Measurements from ENCODE around the gene ECE1.

ECE1 gene

GRCh38 chr1:21289700-21290545 lies at the start of gene ECE1:
Gene ECE1 (minus strand): TSS chr1:21290463. CDS start chr1:21290414, 49 bp downstream.
- peaks cover 12% of the 10 kb centered on the region for H3K27me3 ChIP-seq (ENCODE audit: control insufficient read depth, insufficient read depth, low read length)

DNA sequence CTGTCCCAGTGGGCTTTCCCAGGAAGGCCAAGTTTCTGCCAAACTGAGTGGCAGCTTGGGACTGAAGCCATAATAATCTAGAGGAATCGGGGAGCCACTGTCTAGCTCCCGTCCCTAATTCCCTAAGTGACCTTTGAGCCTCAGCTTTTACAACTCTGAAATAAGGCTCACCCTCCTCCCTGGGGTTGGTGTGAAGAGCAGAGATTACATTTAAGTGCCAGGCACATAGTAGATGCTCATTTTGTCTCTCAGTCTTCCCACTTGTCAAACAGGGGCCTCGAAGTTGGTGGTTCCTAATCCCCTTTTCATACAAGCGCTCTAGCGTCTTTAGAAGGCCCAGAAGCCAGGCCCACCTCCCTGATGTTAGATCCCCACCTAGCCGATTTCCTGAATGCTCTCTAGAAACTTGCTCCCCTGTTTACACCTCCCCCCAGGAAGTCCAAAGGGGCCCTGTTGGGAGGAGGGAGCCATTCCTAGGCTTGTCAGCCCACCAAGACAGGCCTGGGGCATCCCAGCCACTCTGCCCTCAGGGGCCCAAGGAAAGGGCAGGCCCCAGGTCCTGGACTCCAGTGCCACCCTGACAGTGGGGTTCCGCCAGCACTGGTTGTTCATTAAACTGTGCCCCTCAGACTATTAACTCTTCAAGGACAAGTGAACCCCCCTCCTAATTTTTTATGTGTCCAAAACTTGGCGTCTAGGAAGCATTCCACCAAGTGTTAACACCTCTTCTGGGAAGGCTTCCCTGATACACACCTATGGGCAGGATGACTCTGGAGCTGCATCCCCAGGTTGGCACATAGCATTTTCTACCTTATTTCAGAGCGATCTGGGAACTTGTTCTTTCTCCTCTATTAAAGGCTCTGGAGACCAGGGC lies 49.3 kb upstream of the ECE1 start:
- Histone ChIP-seq H3K4me1 (ENCODE audit: control insufficient read depth, insufficient read depth, low read length) (peaks cover 91% of the 10 kb centered on the region), H3K9me3 (ENCODE audit: control insufficient read depth, low read length) (no peaks in the 10 kb centered on the region), H3K27me3 (ENCODE audit: control insufficient read depth, insufficient read depth, low read length) (no peaks in the 10 kb centered on the region), H3K36me3 (ENCODE audit: control insufficient read depth, insufficient read depth, low read length) (no peaks in the 10 kb centered on the region), H3K9ac (ENCODE audit: low read length) (peak overlapping the region; percentile 16), H3K4me3 (ENCODE audit: low read length) (no peak overlapping the region)

More at GRCh38 chr1:21289700-21290545, at the start of gene ECE1:
- H3K4me1 ChIP-seq (ENCODE audit: control insufficient read depth, insufficient read depth, low read length) = peaks cover 35% of the 10 kb centered on the region
- no peaks in the 10 kb centered on the region for H3K36me3 ChIP-seq (ENCODE audit: control insufficient read depth, insufficient read depth, low read length)
- no peaks in the 10 kb centered on the region for H3K9me3 ChIP-seq (ENCODE audit: control insufficient read depth, low read length)
- peak within 1 kb of the TSS; percentile 62 for H3K9ac ChIP-seq (ENCODE audit: low read length)
- peak within 1 kb of the TSS; percentile 25 for H3K4me3 ChIP-seq (ENCODE audit: low read length)

- Histone ChIP-seq H3K4me3 (ENCODE audit: low read length) (no peak overlapping the region), H3K9ac (ENCODE audit: low read length) (peak overlapping the region; percentile 16), H3K9me3 (ENCODE audit: control insufficient read depth, low read length) (no peaks in the 10 kb centered on the region), H3K4me1 (ENCODE audit: control insufficient read depth, insufficient read depth, low read length) (peaks cover 91% of the 10 kb centered on the region), H3K36me3 (ENCODE audit: control insufficient read depth, insufficient read depth, low read length) (no peaks in the 10 kb centered on the region), H3K27me3 (ENCODE audit: control insufficient read depth, insufficient read depth, low read length) (no peaks in the 10 kb centered on the region)
Observed at GRCh38 chr1:21338573-21339355, 48.5 kb upstream of the ECE1 start.

- H3K4me3 ChIP-seq (ENCODE audit: low read length) = no peak overlapping the region
- no peaks in the 10 kb centered on the region for H3K9me3 ChIP-seq (ENCODE audit: control insufficient read depth, low read length)
- peaks cover 85% of the 10 kb centered on the region for H3K4me1 ChIP-seq (ENCODE audit: control insufficient read depth, insufficient read depth, low read length)
- H3K9ac ChIP-seq (ENCODE audit: low read length) = peak overlapping the region; percentile 20
- no peaks in the 10 kb centered on the region for H3K36me3 ChIP-seq (ENCODE audit: control insufficient read depth, insufficient read depth, low read length)
- no peaks in the 10 kb centered on the region for H3K27me3 ChIP-seq (ENCODE audit: control insufficient read depth, insufficient read depth, low read length)
Observed at GRCh38 chr1:21337928-21338572, 47.8 kb upstream of the ECE1 start.

DNA sequence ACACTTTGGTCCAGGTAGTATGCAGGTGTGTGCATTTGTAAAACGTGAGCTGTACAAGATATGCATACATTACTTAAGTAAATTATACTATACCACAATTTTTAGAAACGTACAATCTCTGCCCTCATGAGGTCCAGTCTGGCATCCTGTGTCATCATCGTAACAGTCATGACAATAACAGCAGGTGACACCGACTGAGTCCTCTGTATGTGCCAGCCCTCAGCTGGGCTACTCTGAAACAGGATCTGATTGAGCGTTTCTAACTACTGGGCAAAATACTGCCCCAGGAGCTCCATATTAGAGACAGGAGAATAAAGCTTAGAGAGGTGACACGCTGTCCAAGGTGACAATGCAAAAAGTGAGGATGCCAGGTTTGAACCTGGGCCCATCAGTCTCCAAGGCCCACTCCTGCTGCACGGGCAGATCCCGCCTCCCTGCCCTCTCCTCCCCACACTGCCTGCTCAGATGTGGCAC lies 47.2 kb upstream of the ECE1 start:
- Histone ChIP-seq H3K9me3 (ENCODE audit: control insufficient read depth, low read length) (no peaks in the 10 kb centered on the region), H3K9ac (ENCODE audit: low read length) (peak overlapping the region; percentile 20), H3K4me1 (ENCODE audit: control insufficient read depth, insufficient read depth, low read length) (peaks cover 84% of the 10 kb centered on the region), H3K36me3 (ENCODE audit: control insufficient read depth, insufficient read depth, low read length) (no peaks in the 10 kb centered on the region), H3K4me3 (ENCODE audit: low read length) (no peak overlapping the region), H3K27me3 (ENCODE audit: control insufficient read depth, insufficient read depth, low read length) (no peaks in the 10 kb centered on the region)

DNA sequence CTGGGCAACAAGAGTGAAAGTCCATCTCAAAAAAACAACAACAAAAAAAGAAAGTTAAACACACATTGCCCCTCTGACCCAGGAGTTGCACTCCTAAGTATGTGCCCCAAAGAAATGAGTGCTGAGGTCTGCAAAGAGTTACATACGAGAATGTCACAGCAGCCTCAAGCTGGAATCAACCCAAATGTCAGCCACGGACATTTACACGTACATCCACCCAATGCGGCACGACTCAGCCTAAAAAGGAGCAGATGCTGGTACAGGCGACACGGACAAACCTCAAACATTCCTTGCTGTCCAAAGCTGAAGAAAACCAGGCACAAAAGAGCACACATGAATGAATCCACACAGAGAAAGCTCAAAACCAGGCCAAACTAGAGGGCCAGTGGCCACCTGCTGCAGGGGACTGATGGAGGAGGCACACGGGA lies 46.8 kb upstream of the ECE1 start:
- H3K36me3 ChIP-seq (ENCODE audit: control insufficient read depth, insufficient read depth, low read length) = no peaks in the 10 kb centered on the region
- no peaks in the 10 kb centered on the region for H3K9me3 ChIP-seq (ENCODE audit: control insufficient read depth, low read length)
- H3K27me3 ChIP-seq (ENCODE audit: control insufficient read depth, insufficient read depth, low read length) = no peaks in the 10 kb centered on the region
- no peak overlapping the region for H3K9ac ChIP-seq (ENCODE audit: low read length)
- H3K4me1 ChIP-seq (ENCODE audit: control insufficient read depth, insufficient read depth, low read length) = peaks cover 82% of the 10 kb centered on the region
- H3K4me3 ChIP-seq (ENCODE audit: low read length) = no peak overlapping the region

DNA sequence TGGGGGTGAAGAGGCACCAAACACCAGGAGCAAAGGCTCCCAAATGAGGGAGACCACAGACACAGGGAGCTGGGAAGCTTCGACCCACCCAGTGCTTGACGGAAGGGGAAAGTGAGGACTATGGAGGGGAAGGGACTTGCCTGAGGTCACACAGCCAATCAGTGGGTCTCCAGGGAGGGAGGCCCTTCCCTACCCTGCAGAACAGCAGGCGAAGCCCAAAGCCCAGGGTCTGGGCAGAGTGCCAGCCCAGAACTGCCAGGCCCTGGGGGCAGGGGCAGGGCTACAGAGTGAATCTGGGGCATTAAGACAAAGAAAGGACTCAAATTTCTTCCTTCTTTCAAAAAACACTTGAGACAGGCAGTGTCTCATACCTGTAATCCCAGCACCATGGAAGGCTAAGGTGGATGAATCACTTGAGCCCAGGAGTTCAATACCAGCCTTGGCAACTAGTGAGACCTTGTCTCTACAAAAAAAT lies 45.5 kb upstream of the ECE1 start:
- no peaks in the 10 kb centered on the region for H3K9me3 ChIP-seq (ENCODE audit: control insufficient read depth, low read length)
- H3K36me3 ChIP-seq (ENCODE audit: control insufficient read depth, insufficient read depth, low read length) = no peaks in the 10 kb centered on the region
- peak overlapping the region; percentile 56 for H3K9ac ChIP-seq (ENCODE audit: low read length)
- no peaks in the 10 kb centered on the region for H3K27me3 ChIP-seq (ENCODE audit: control insufficient read depth, insufficient read depth, low read length)
- no peak overlapping the region for H3K4me3 ChIP-seq (ENCODE audit: low read length)
- H3K4me1 ChIP-seq (ENCODE audit: control insufficient read depth, insufficient read depth, low read length) = peaks cover 79% of the 10 kb centered on the region

GRCh38 chr1:21335088-21335691 lies 44.9 kb upstream of the ECE1 start:
- Histone ChIP-seq H3K27me3 (ENCODE audit: control insufficient read depth, insufficient read depth, low read length) (no peaks in the 10 kb centered on the region), H3K9me3 (ENCODE audit: control insufficient read depth, low read length) (no peaks in the 10 kb centered on the region), H3K4me3 (ENCODE audit: low read length) (no peak overlapping the region), H3K4me1 (ENCODE audit: control insufficient read depth, insufficient read depth, low read length) (peaks cover 77% of the 10 kb centered on the region), H3K36me3 (ENCODE audit: control insufficient read depth, insufficient read depth, low read length) (no peaks in the 10 kb centered on the region), H3K9ac (ENCODE audit: low read length) (peak overlapping the region; percentile 56)

DNA sequence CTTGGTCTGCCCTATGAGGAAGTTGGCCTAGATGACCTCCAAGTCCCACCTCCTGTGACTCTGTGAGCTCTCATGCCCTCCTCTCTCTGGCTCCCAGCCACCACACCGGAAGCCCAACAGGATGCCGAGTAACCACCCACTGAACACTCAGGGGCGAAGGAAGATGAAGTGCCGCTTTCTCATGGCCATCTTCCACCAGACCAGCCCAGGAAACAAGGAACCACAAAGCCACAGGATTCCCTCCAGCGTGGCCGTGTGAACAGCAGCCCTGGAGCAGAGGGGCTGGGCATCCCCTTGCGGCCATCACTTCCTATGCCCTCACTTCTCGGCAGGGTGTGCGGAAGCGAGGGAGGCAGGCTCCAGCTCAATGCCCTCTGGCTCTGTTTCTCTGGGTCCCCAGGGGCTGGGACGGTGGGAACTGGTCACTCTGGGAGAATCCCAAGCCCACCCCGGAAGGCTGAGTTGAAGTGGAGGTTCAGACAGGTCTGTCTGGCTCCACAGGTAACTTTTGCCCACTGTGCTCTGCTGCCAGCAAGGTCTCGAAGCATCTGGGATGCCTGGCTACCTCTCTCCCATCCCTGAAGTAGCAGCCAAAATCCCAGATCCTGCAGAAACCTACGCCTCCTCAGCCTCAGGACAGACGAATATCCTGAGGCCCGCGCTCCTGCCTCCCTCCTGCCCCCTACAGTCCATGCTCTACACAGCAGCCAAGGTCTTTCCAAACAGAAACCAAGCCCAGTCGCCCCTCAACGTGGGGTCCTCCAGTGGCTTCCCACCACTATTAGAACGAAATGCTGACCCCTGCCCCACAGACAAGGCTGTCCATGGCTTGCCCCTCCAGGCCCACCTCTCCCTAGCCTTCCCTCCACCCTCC lies 44.2 kb upstream of the ECE1 start:
- Histone ChIP-seq H3K27me3 (ENCODE audit: control insufficient read depth, insufficient read depth, low read length) (no peaks in the 10 kb centered on the region), H3K9ac (ENCODE audit: low read length) (peak overlapping the region; percentile 1), H3K4me1 (ENCODE audit: control insufficient read depth, insufficient read depth, low read length) (peaks cover 75% of the 10 kb centered on the region), H3K36me3 (ENCODE audit: control insufficient read depth, insufficient read depth, low read length) (no peaks in the 10 kb centered on the region), H3K4me3 (ENCODE audit: low read length) (no peak overlapping the region), H3K9me3 (ENCODE audit: control insufficient read depth, low read length) (no peaks in the 10 kb centered on the region)

- no peaks in the 10 kb centered on the region for H3K27me3 ChIP-seq (ENCODE audit: control insufficient read depth, insufficient read depth, low read length)
- H3K4me3 ChIP-seq (ENCODE audit: low read length) = no peak overlapping the region
- H3K9ac ChIP-seq (ENCODE audit: low read length) = no peak overlapping the region
- H3K9me3 ChIP-seq (ENCODE audit: control insufficient read depth, low read length) = no peaks in the 10 kb centered on the region
- H3K4me1 ChIP-seq (ENCODE audit: control insufficient read depth, insufficient read depth, low read length) = peaks cover 75% of the 10 kb centered on the region
- no peaks in the 10 kb centered on the region for H3K36me3 ChIP-seq (ENCODE audit: control insufficient read depth, insufficient read depth, low read length)
Observed at GRCh38 chr1:21333824-21334213, 43.6 kb upstream of the ECE1 start.

Measured in mucosa of stomach (tissue), 1 donor.